HFF-Myc (cell line): ENCODE measurements around the gene NR3C2.

Experiments used
- DNase-seq: peaks from one replicate; pipeline ENCODE4 v3.0.0-alpha.2; 2011; ENCODE audit warnings: low read depth; ENCODE audit errors: extremely low read depth
- H3K4me3 ChIP-seq: replicated peaks from 2 replicates; pipeline ENCODE4 v1.5.1; 2011; ENCODE audit warnings: low read depth, mild to moderate bottlenecking, control low read depth, low read length
- CTCF ChIP-seq: IDR thresholded peaks from 2 replicates; pipeline ENCODE4 v1.5.1; 2012; ENCODE audit warnings: mild to moderate bottlenecking, low read depth, low read length, control low read depth; ENCODE audit errors: missing control alignments

The NR3C2 gene

DNA sequence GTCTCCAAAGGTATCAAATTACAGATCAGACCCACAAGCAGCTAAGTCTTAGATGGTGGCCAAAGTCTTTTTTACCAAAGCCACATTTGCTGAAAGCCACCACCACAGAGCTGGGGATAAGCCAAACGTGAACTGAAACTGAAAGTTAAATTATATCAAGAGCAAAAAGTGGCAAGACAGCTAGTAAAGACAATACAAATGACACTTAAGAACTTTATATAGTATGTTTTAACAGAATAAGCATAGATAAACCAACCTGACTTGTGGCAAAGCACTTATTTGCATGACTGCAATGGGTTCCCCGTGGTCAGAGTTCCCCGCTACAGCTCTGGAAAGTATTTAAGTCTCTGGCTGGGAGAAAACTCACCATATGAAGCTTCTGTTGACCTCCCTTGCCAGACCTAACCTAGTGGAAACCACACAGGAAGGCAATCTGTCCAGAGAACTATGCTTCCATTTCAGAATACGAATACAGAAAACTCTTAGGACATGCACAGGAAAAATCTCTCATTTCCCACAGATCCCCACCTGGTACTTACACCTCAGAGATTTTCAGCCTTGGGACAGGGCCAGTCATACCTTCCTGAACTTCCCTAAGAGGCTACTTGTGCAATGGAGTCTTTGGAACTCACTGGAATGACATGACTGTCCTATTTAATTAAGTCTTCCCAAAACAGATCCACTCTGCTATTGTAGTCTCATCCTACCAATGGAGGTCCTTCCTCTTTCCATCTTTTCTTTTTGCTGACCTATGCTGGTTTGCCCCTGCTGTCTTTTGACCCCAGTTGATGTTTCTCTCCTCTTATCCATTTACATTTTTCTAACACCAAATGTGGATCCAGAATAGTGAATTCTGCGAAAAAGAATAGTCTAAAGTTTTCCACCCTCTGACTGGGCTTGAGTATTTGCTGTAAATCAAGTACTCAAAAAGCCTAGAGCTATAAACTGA is 225.1 kb downstream of the NR3C2 start:
- no peak for TF ChIP-seq CTCF
- no peak overlapping the region for H3K4me3 ChIP-seq
- DNase-seq: no peak

DNA sequence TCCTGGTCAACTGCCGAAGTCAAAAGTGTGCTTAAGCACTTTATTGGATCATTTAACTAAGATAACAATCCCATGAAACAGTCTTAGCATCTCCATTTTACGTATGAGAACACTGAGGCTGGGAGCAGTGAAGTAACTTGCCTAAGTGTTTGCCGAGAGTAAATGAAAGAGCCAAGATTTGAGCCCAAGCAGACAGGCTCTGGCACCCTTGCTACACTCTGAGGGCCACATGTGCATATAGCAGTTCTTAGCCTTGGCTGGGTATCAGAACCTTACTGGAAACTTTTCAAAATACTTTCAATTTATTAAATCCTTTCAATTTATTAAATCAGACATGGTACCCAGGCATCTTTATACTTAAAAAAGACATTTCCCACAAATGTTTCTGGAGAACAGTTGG is 225.9 kb downstream of the NR3C2 start:
- no peak for DNase-seq
- TF ChIP-seq CTCF: no peak
- no peak overlapping the region for H3K4me3 ChIP-seq

DNA sequence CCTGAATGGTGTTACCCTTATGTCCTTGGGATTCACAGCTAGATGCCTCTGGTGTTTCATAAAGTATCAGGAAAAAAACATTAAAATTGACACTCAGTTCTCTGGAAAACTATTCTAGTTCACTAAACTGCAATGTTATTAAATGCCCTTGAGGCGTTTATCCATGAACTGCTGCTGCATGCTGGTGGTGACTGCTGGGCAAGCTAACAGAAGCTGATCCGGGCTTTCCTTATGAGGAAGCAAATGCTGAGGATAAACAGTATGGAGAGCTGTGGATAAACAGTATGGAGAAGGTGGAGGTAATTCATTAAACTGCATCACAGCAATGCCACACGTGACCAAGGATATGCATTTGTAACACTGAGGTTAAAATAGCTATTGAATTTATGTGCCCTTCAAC is 227.0 kb downstream of the NR3C2 start:
- DNase-seq: no peak
- TF ChIP-seq CTCF: no peak

GRCh38 chr4:148214529-148215166 is 227.6 kb downstream of the NR3C2 start:
- DNase-seq: no peak
- TF ChIP-seq CTCF: no peak
- H3K4me3 ChIP-seq: no peak overlapping the region

More for the DNA sequence above, 227.0 kb downstream of the NR3C2 start:
- H3K4me3 ChIP-seq: no peak overlapping the region

GRCh38 chr4:148211533-148211932 is 230.7 kb downstream of the NR3C2 start:
- TF ChIP-seq CTCF: no peak
- no peak overlapping the region for H3K4me3 ChIP-seq
- DNase-seq: no peak

GRCh38 chr4:148210661-148211060 is 231.6 kb downstream of the NR3C2 start:
- H3K4me3 ChIP-seq: no peak overlapping the region
- DNase-seq: no peak
- no peak for TF ChIP-seq CTCF
